Activated gamma-delta T cell treated with Interleukin-2 at 50 U/mL for 16 hours (primary cell): ENCODE data around the gene DDT.
"Not testable (repeated sequence)": the region's sequence is repeated elsewhere in the genome, so short reads cannot be mapped to it uniquely, and the experiment has no call there.

Source experiments
- DNase-seq: peaks from one replicate; pipeline ENCODE4 v3.0.0-alpha.2; 2020

Gene DDT

GRCh38 chr22:23949764-23950163 is 24.5 kb downstream of the DDT start:
- not testable (repeated sequence) for DNase-seq

GRCh38 chr22:23947391-23947790 is 26.9 kb downstream of the DDT start:
- not testable (repeated sequence) for DNase-seq

- not testable (repeated sequence) for DNase-seq
Measured at GRCh38 chr22:23940166-23940565, 34.1 kb downstream of the DDT start.

GRCh38 chr22:23939017-23939357 is 35.3 kb downstream of the DDT start:
- no peak for DNase-seq

- no peak for DNase-seq
Measured at GRCh38 chr22:23938328-23939016, 35.8 kb downstream of the DDT start.

- DNase-seq = no peak
Measured at GRCh38 chr22:23926561-23926960, 47.7 kb downstream of the DDT start.

GRCh38 chr22:23925020-23925606 is 49.1 kb downstream of the DDT start:
- DNase-seq = no peak

- no peak for DNase-seq
Measured at GRCh38 chr22:23922921-23923320, 51.3 kb downstream of the DDT start.

- not testable (repeated sequence) for DNase-seq
Measured at GRCh38 chr22:23921586-23922201, 52.5 kb downstream of the DDT start.
